Endodermal cell (in vitro differentiated cells): ENCODE data around the gene IL21R. TPM values are rescaled to one million over a fixed set of nuclear protein-coding genes. Genes with fewer than 3 reads are reported as not detected.
"Not testable (repeated sequence)": the region's sequence is repeated elsewhere in the genome, so short reads cannot be mapped to it uniquely, and the experiment has no call there.

Experiments used
- DNase-seq: peaks from one replicate; pipeline ENCODE4 v3.0.0-alpha.2; 2017
- H3K27ac ChIP-seq: 2 replicates; pipeline ENCODE4 v1.5.1; 2013; ENCODE audit warnings: mild to moderate bottlenecking, low read depth, low read length, moderate library complexity
- H3K27me3 ChIP-seq: 2 replicates; pipeline ENCODE4 v1.6.1; 2013; ENCODE audit warnings: mild to moderate bottlenecking, low read length, moderate library complexity; ENCODE audit not compliant: insufficient read depth, control insufficient read depth, poor library complexity, severe bottlenecking
- H3K36me3 ChIP-seq: 2 replicates; pipeline ENCODE4 v1.7.0; 2013; ENCODE audit warnings: mild to moderate bottlenecking, low read length, moderate library complexity; ENCODE audit not compliant: control insufficient read depth, insufficient read depth
- H3K4me1 ChIP-seq: one replicate; pipeline ENCODE4 v1.7.0; 2013; ENCODE audit warnings: low read length; ENCODE audit not compliant: control insufficient read depth, insufficient read depth
- H3K4me3 ChIP-seq: 2 replicates; pipeline ENCODE4 v1.5.1; 2013; ENCODE audit warnings: mild to moderate bottlenecking, low read length, moderate library complexity
- H3K9ac ChIP-seq: 2 replicates; pipeline ENCODE4 v1.6.1; 2013; ENCODE audit warnings: mild to moderate bottlenecking, low read length, moderate library complexity; ENCODE audit not compliant: poor library complexity, severe bottlenecking; ENCODE audit errors: extremely low read depth
- H3K9me3 ChIP-seq: 2 replicates; pipeline ENCODE4 v1.6.1; 2013; ENCODE audit warnings: mild to moderate bottlenecking, low read length, moderate library complexity; ENCODE audit not compliant: control insufficient read depth
- H3K27ac Mint-ChIP-seq: 2 replicates; pipeline ENCODE4 v1.8.0; 2020; ENCODE audit warnings: mixed read lengths
- H3K27me3 Mint-ChIP-seq: 2 replicates; pipeline ENCODE4 v1.8.0; 2021; ENCODE audit warnings: mild to moderate bottlenecking, mixed read lengths; ENCODE audit not compliant: insufficient read depth
- H3K36me3 Mint-ChIP-seq: 2 replicates; pipeline ENCODE4 v1.8.0; 2020; ENCODE audit warnings: low read depth, mixed read lengths
- H3K4me1 Mint-ChIP-seq: 2 replicates; pipeline ENCODE4 v1.8.0; 2020; ENCODE audit warnings: mixed read lengths
- H3K4me3 Mint-ChIP-seq: 2 replicates; pipeline ENCODE4 v1.8.0; 2020; ENCODE audit warnings: mild to moderate bottlenecking, moderate library complexity, mixed read lengths
- H3K9me3 Mint-ChIP-seq: 2 replicates; pipeline ENCODE4 v1.8.0; 2020; ENCODE audit warnings: mild to moderate bottlenecking, mixed read lengths
- WGBS, 2 experiments: methylation state at CpG; one replicate each; pipeline versions ENCODE4 v1.1.5 to v1.1.7; 2013; ENCODE audit warnings: missing lambda C conversion rate in 2 of 2, mixed read lengths in 1 of 2; ENCODE audit not compliant: insufficient coverage in 1 of 2, insufficient read length in 1 of 2; 5-methylcytosine and 5-hydroxymethylcytosine counted together
- total RNA-seq, 2 donors: library from RNA; stranded (reverse); fragmentation: NEBNext Ultra II Directional in 1 of 2; extraction: Animal tissue kit (Norgen Biotek cat#: 25700) in 1 of 2; gene quantifications; 2 replicates in 1 of 2; 3 replicates in 1 of 2; pipeline ENCODE4 v1.2.1, GENCODE V29; 2021
- TF ChIP-seq, protein P1 (sequence below): fragments of 200-600 bp; sonication (generic); conservative IDR thresholded peaks from 2 replicates; pipeline ENCODE4 v1.5.0; 2021; ENCODE audit warnings: antibody characterized with exemption, mild to moderate bottlenecking

Gene IL21R
- total RNA-seq, 2 donors from 2014 or later = 0.18 TPM; not detected in 1

DNA sequence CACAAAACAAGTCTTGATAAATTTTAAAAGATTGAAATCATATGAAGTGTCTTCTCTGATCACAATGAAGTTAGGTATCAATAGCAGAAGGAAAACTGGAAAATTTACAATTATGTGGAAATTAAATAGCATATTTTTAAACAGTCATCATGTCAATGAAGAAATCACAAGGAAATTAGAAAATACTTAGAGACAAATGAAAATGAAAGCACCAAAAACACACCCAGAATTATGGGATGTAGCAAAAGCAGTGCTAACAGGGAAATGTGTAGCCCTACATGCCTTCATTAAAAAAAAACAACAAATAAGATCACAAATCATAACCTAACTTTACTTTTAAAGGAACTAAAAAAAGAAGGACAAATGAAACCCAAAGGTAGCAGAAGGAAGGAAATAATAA, 7.5 kb upstream of the IL21R start:
- H3K9ac ChIP-seq = no peak overlapping the region
- no peak overlapping the region for H3K27ac ChIP-seq
- peaks cover 6% of the 10 kb centered on the region for H3K9me3 ChIP-seq
- H3K4me3 ChIP-seq = no peak overlapping the region
- peaks cover 2% of the 10 kb centered on the region for H3K9me3 Mint-ChIP-seq
- H3K36me3 Mint-ChIP-seq = no peaks in the 10 kb centered on the region
- no peaks in the 10 kb centered on the region for H3K4me1 Mint-ChIP-seq
- H3K4me1 ChIP-seq = no peaks in the 10 kb centered on the region
- no peak for DNase-seq
- TF ChIP-seq, protein P1, sequence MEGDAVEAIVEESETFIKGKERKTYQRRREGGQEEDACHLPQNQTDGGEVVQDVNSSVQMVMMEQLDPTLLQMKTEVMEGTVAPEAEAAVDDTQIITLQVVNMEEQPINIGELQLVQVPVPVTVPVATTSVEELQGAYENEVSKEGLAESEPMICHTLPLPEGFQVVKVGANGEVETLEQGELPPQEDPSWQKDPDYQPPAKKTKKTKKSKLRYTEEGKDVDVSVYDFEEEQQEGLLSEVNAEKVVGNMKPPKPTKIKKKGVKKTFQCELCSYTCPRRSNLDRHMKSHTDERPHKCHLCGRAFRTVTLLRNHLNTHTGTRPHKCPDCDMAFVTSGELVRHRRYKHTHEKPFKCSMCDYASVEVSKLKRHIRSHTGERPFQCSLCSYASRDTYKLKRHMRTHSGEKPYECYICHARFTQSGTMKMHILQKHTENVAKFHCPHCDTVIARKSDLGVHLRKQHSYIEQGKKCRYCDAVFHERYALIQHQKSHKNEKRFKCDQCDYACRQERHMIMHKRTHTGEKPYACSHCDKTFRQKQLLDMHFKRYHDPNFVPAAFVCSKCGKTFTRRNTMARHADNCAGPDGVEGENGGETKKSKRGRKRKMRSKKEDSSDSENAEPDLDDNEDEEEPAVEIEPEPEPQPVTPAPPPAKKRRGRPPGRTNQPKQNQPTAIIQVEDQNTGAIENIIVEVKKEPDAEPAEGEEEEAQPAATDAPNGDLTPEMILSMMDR = no peak
- H3K4me3 Mint-ChIP-seq = no peak overlapping the region
- no peaks in the 10 kb centered on the region for H3K36me3 ChIP-seq
- no peaks in the 10 kb centered on the region for H3K27me3 ChIP-seq
- no peak overlapping the region for H3K27ac Mint-ChIP-seq
- peaks cover 4% of the 10 kb centered on the region for H3K27me3 Mint-ChIP-seq

DNA sequence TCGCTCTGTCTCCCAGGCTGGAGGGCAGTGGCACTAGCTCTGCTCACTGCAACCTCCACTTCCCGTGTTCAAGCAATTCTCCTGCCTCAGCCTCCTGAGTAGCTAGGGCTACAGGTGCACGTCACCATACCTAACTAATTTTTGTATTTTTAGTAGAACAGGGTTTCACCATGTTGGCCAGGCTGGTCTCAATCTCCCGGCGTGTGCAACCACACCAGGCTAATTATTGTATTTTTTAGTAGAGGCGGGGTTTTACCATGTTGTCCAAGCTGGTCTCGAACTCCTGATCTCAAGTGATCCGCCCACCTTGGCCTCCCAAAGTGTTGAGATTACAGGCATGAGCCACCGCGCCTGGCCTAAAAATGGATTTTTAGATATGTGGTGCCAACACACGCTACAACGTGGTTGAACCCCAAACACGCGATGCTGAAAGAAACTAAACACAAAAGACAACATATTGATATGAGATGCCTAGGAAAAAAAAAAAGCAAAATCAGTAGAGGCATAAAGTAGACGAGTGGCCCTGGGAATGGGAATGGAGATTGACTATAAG, 3.6 kb upstream of the IL21R start:
- not testable (repeated sequence) for H3K27me3 ChIP-seq, H3K27ac ChIP-seq, H3K4me1 ChIP-seq, H3K27ac Mint-ChIP-seq, H3K4me1 Mint-ChIP-seq, H3K27me3 Mint-ChIP-seq, DNase-seq, H3K4me3 ChIP-seq, H3K9me3 Mint-ChIP-seq, H3K36me3 ChIP-seq, H3K9ac ChIP-seq, H3K9me3 ChIP-seq, H3K36me3 Mint-ChIP-seq, H3K4me3 Mint-ChIP-seq
- WGBS, 2 experiments = 86 to 93% methylated on average over 8 to 15 of the region's 15 CpGs

DNA sequence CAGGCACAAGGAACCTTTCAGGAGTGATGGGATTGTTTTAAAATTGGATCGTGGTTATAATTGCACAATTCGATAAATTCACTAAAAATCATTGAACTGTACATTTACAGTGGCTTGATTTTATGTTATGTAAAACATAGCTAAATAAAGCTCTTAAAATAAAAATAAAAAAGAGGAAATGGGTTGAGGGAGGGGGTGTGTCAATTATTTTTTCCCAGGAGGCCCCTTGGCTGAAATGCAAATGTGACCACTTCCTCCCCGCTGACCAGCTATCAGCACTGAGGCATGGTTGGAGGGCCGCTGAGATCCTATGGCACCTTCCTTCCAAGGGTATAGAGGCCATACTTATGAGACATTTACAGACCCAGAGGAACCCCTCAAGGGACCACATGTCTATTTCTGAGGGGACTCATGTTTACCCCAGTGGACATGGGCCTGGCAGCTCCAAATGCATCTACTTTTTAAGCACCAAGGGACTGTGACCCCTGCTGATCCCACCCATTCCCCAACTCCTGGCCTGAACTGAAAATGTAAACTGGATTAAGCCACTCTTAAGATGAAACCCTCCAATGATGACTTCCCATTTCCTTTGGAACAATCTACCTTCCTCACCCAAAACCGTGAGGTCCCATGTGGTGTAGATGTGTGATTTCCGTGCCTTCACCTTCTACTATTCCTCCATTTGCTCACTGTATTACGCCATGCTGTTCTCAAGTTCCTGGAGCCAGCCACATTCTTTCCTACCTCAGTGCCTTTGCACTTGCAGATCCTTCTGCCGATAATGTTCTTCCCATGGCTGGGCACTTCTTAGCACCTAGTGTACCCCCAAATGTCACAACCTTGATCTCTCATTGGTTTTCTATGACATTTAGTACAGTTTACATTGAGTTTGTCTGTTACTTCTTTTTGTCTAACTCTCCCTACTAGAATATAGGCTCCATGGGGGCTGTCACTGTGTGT, 2.8 kb upstream of the IL21R start:
- 90% methylated on average over 4 to 6 of the region's 8 CpGs for WGBS, 2 experiments
- H3K9ac ChIP-seq = no peak overlapping the region
- no peak overlapping the region for H3K27ac Mint-ChIP-seq
- no peaks in the 10 kb centered on the region for H3K4me1 ChIP-seq
- no peak for DNase-seq
- no peaks in the 10 kb centered on the region for H3K36me3 Mint-ChIP-seq
- no peak overlapping the region for H3K4me3 Mint-ChIP-seq
- no peaks in the 10 kb centered on the region for H3K36me3 ChIP-seq
- peaks cover 2% of the 10 kb centered on the region for H3K9me3 Mint-ChIP-seq
- no peaks in the 10 kb centered on the region for H3K27me3 ChIP-seq
- H3K27ac ChIP-seq = no peak overlapping the region
- H3K4me3 ChIP-seq = no peak overlapping the region
- H3K9me3 ChIP-seq = no peaks in the 10 kb centered on the region
- TF ChIP-seq, protein P1 = no peak
- no peaks in the 10 kb centered on the region for H3K4me1 Mint-ChIP-seq
- H3K27me3 Mint-ChIP-seq = peaks cover 3% of the 10 kb centered on the region
